GM18868 (cell line): Measurements from ENCODE around the gene SIAE.
A peak's percentile ranks its signal among the peaks of the same experiment; 100 is the strongest.

Source experiments
- ATAC-seq: cut with Tn5 transposase; IDR thresholded peaks from one replicate; pipeline ENCODE4 v1.9.1; 2021; ENCODE audit warnings: mild to moderate bottlenecking, moderate library complexity; ENCODE audit not compliant: unreplicated experiment

Gene SIAE

GRCh38 chr11:124669193-124669592 is 4.3 kb downstream of the SIAE start:
- ATAC-seq = peak; percentile 33

DNA sequence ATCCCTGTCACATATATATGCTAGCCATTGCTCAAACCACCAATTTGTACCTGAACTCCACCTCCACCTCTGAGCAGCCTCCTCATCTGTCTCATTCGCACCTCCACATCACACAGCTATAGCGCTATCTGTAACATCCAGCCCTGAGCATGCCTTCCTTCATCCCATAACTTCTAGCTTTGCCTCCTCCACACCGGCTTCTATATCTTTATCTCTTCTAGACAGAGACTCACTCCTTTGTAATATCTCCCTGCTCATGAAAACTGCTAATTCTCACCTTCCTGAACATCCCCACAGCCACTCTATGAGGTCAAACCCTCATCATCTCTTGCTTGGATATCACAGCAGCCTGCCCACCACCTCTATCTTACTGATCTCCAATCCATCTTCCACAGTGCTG is 5.9 kb downstream of the SIAE start:
- ATAC-seq = no peak

GRCh38 chr11:124663861-124664260 is 9.7 kb downstream of the SIAE start:
- no peak for ATAC-seq

DNA sequence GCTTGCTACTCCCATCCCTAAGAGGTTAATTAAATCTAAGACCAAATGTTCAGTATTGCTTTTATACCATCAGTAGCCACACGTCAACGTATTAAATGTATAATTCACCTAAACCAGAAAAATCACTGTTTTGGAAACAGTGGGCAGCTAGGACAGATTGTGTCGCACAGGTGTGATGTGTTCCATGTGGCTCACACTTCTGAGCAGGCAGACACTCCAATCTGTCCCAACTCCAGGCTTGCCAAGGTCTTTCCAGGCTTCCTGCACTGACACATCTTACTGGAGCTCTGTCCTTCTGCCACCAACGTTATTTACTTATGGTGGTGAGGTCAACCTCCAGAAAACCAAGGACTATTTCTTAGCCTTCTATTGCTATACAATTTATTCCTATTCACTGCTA is 11.4 kb downstream of the SIAE start:
- no peak for ATAC-seq

DNA sequence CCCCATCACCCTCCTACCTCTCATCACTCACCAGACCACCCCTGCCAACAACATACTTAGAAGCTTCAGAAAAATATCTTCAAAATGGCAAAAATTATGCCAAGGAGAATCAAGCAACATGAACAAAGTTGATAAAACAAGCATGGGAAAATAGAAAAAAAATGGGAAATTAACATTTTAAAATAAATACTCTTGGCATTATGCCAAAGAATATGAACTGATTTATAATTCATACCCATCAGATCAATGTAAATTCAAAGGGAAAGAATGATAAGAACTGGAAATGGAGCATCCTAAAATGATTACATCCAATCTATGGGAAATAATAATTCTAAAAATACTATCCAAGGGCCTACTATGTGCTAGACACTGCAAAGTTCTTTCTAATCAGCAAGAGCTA is 12.0 kb downstream of the SIAE start:
- no peak for ATAC-seq

DNA sequence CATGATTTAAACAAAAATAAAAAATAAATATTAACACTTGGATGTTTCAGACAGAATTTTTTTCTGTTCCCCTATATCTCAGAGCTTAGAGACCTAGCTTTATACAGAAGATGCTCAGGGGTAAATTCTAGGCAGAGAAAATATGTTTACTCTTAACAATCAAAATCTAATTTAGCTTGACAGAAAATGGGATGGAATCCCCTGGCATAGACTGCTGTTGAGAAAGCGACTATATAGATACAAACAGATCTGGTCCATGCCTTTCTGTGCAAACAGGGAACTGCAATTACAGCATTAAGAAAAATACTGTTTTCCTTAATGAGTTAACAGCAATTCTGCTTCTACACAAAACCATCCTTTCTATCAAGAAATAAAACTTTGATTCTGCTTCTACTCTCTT is 14.6 kb downstream of the SIAE start:
- ATAC-seq = no peak

DNA sequence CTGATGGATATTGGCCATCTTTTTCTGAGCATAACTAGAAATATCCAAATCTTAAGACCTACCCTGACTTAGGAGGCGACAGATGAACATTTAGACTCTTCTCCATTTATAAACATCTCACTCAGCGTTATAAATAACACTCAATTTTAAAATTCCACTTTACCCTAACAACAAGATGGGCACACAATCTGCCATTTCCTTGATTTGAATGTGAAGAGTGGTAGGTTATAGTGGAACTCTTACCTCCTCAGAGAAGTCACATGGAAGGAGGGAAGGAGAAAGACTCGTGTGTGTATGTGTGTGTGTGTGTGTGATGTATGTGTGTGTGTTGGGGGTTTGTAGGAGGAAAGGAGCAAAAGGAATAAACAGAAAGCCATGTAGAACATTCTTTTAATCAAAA is 15.0 kb downstream of the SIAE start:
- ATAC-seq = no peak

DNA sequence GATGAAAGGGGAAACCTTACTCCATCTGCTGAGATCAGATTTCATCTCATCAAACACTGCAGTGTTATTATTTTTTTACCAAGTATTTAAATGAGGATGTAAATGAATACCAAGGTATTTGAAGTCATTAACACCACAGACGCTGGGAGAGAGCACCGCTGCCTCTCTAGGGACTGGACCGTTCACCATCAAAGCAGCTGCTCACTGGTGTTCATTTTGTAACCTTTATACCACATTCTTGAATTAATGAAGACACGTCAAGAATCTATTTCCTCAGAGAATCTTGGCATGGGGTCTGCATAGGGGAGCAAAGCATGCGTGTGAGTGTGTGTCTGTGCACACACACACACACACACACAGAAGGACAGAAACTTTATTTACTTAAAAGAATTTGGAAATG is 15.6 kb downstream of the SIAE start:
- no peak for ATAC-seq

DNA sequence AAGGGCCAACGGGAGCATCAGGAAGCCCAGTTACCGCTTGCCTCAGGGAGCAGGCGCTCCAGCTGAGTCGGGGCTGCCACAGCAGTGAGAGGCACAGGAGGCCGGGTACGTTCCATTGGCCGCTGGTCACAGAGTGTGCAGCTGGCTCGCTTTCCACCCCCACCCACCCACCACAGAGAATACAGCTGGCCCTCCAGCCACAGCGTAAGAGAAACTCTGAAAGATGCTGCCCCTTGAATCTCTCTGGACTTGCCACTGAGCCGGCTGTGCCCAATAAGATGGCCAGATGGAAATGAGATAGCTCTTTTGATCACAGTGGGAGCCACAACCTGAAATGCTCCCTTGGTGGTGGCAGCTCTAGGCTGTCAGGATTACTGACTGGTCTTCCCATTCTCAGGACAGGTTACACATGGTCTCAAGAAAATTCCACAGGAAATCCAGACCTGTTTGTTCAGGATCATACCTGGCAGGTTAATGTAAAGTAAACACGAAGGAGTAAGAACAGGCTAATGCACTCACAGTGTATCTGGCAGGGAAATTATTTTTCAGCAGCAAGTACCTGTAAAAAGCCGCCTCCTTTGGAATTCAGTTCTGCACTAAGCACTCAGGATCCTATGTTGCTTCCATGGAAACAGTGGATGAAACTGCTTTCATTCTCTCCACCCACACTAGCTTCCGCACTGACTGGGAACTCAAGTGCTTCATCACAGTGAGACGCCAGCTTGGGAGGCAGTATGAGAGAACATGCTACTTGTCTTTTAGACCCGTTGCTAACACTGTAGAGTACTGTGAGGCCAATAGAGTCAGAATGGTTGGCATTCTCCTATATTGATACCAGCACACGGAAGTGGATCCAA is 16.5 kb downstream of the SIAE start:
- ATAC-seq = no peak

- no peak for ATAC-seq
Observed at GRCh38 chr11:124648610-124649009, 24.9 kb downstream of the SIAE start.

DNA sequence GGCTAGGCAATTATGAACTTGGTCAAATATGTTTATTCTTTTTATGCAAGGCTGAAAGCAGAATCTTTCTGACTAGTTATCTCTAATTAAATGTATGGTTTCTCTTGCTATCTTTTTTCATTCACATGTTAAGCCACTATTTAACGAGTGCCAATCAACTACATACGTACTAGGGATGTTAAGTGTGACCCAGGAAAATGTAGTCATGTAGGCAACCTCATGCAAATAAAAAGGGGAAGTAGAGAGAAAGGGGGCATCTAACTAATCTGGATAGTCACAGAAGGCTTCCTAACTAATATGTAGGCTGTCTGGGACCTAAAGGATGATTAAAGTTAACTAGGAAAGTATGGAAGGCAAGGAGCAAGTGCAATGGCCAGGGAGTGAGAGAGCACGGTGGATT is 27.4 kb downstream of the SIAE start:
- ATAC-seq = peak; percentile 80

GRCh38 chr11:124644426-124645280 is 28.9 kb downstream of the SIAE start:
- ATAC-seq = peak; percentile 50

GRCh38 chr11:124643605-124644425 is 29.7 kb downstream of the SIAE start:
- ATAC-seq = no peak

DNA sequence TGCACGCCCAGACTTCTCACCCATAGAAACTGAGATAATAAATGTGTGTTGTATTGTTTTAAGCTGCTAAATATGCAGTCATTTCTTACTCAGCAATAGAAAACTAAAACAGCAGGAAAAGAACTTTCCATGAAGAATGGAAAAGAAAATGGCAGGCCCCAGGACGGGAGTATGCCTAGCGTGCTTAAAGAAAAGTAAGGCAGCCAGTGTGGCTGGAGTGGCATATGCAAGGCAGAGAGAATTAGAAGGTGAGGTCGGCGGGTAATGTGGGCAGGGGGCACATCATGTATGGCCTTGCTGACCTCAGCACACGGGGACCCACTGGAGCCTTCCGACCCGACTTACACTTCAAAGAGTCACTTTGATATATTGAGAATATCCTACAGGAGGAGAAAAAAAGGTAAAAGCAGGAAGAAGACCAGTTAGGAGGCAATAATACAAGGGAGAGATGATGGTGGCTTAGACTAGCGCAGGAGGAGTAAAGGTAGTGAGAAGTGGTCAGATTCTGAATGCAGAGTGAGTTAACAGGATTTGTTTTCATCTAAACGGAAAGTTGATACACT is 30.4 kb downstream of the SIAE start:
- ATAC-seq = no peak

DNA sequence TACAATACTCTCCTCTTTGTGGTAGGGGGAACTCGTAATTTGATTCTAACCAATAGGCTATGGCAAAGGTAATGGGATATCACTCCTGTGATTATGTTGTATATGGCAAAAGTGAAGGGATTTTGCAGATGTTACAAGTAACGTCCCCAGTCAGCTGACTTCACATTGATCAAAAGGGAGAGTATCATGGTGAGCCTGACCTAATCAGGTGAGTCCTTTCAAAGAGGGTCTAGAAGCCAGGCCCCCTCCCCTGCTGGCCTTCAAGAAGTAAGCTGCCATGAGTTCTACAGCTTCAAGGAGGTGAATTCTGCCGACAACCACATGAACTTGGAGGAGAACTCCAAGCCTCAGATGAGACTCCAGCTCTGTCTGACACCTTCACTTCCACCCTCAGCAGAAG is 30.9 kb downstream of the SIAE start:
- no peak for ATAC-seq

DNA sequence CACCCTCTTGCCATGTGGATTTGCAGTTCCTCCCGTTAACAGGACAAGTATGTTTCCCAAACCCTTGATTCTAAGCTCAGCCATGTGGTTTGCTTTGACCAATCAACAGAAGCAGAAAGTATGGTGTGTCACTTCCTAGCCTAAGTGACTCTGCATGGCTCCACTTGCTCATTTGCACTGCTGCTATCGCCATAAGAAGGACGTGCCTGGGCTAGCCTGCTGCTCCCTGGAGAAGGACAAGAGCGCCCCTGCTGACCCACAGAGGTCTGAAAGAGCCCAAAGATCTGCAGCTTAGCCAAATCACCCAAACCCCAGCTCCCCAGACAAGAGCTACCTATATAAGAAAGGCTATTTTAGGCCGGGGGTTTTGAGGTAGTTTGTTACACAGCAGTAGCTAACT is 32.9 kb downstream of the SIAE start:
- no peak for ATAC-seq

GRCh38 chr11:124639186-124639585 is 34.4 kb downstream of the SIAE start:
- no peak for ATAC-seq

DNA sequence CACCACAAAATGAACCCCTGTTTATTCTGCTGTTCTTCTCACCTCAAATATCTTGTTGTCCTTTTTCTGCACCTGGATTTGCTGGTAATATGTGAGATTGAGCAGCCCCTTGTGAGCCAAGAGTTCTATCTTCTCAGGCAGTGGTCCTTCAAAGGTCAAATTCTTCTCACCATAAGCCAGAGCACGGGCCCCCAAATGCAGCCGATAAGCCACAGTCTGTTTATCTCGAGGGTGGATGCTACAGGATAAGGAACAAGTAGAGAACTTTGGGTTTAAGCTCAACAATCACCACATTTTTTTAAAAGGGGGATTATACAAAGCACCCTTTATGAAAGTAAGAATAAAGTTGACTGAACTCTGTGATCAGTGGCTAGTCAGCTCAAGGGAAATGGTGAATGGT is 35.0 kb downstream of the SIAE start:
- ATAC-seq = no peak

- ATAC-seq = no peak
Observed at GRCh38 chr11:124635932-124636331, 37.6 kb downstream of the SIAE start.

GRCh38 chr11:124633355-124633754 is 40.2 kb downstream of the SIAE start:
- ATAC-seq = no peak

DNA sequence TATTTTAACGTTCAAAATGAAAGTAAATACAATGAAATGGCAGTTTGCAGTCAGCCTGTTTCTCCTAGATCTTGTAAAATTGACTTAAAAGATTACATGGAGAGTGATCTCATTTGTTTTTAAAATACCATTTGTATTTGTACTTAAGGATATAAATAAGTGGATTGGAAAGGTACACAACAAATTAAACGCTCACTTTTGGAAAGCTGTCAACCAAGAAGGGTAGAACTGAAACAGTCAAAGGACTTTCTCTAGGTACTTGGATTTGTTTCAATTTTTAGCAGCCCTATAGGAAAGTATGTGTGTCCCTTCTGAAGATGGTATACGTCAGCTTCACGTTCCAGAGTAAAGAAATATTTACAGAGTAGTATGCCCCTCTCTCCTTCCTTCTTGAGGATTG is 43.6 kb downstream of the SIAE start:
- no peak for ATAC-seq
